Mucosa of gallbladder (tissue), 1 donor: ENCODE measurements around the gene DSTN. TPM values are rescaled to one million over a fixed set of nuclear protein-coding genes. Genes with fewer than 3 reads are reported as not detected.
A peak's percentile ranks its signal among the peaks of the same experiment; 100 is the strongest.

ENCODE experiments used
- DNase-seq: peaks from one replicate; pipeline ENCODE4 v3.0.0-alpha.2; 2020; ENCODE audit warnings: low spot score
- total RNA-seq: library from RNA; stranded (reverse); gene quantifications from one replicate; pipeline ENCODE4 v1.2.1, GENCODE V29; 2021
- donor health status: DM: no; HTN: no; CAD: no.

DSTN gene
- total RNA-seq, 1 donor from 2014 or later, result 738 TPM

DNA sequence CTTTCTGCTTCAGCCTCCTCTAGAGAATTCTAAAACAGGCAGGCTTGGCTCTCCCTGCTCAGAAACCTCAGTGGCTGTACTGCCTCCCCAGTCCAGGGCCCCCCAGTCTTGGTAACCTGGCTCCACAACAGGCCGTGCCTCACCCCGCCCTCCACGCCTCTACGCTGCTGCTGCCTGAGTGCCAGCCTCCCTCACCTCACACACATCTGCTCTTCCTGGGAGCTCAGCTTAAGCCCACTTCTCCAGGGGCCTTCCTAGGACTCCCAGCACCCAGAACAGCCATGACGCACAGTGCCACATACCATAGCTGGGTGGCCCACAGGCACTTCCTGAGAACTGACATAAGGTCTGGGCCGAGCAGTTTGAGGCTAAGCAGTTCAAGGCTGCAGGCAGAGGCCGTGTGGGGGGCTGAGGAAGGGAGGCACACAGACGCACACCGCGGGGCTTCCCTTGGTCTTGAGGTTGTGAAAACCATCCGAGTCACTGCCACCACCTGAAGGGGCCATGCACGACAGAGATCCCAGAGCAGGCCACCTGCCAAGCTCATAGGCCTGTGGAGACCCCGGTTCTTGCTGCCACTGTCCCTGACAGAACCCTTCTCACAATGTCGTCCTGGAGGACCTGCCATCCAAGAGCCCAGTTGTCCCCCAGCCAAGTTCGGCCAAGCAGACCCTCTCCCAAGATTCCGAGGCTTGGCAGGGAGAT is 42.6 kb downstream of the DSTN start:
- peak; percentile 44 for DNase-seq

DNA sequence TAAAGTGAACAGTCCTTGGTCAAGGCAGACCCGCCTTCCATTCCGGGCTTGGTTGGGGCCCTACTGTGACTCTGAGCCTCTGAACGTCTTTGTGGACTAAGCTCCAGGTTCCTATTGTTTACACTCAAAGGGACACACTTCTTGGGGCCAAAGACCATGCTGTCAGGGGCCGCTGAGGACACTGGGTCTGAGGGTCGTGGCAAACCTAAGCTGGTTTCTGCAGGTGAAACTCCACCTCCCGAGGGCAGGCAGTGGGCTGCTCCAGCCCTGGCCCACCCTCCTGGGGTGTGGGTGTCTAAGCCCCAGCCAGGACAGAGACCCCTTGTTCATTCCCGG is 43.1 kb downstream of the DSTN start:
- DNase-seq, result no peak

- no peak for DNase-seq
Observed at GRCh38 chr20:17613328-17614175, 43.7 kb downstream of the DSTN start.

GRCh38 chr20:17614176-17614811 is 44.4 kb downstream of the DSTN start:
- DNase-seq, result peak; percentile 83

DNA sequence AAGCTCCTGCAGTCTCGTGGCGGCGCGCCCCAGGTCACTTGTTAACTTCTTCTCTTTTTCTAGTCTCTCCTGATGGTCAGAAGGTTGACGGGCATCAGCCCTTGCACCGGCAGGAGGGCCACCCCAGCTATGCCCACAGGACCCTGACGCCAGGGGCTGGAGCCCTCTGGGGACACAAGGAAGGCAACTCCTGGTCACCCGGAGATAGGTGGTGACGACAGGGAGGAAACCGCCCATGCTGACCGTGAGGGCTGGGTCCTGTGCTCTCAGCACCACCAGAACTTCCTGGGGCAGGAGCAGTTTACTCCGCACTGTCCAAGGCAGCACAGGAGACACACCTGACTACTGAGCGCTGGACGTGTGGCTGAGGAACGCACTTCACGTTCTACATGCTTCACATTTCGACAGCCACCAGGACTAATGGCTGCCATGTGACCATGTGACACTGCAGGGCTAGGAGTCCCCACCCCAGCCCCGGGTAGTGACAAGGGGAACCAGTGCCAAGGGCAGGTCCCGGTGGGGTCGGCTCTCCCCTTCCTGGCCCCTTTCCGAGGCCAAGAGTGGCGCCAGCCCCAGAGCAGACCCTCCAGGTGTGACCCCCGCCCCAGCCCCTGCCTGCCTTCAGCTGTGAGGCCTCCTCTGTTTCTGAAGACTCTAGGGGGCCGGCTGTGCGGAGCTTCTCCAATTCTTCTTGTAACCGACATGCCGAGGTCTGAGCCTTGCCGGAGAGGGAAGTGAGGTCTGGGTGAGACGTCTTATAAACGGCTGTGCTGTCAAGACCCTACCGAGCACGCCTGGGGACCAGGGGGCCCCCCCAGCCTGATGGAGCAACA is 45.2 kb downstream of the DSTN start:
- DNase-seq, result peak; percentile 21

- DNase-seq, result peak; percentile 13
Observed at GRCh38 chr20:17615645-17616479, 46.0 kb downstream of the DSTN start.

DNA sequence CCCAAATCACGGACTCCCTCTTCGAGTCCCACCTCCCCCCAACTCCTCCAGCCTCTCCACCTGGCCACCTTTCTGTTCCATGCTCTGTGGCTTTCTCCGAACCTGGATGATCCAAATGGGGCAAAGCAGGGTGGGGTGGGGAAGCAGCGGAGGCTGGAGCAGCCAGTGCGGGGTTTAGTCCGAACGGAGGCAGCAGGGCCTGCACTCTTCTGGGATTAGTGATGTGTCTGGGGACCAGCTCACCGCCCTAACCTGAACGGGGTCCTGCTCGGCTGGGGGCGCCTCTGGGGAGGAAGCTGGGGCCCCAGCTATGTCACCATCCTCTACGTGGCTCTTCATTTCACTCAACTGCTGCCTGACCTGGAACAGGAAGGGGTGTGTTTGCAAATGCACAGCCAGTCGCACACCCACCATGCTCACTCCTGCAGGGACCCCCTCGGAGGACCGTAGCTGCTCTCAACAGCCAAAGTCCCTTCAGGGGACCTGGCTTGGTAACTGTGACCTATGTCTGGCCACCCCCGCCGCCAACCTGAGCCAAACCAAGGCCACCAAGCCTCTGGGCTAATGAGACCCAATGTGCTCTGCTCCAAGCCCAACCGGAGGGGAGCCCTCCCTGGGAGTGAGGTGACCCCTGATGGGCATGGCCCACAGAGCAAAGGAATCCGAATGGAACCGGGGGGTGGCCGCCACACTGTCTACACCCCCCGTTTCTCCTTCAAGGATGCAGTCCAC is 46.8 kb downstream of the DSTN start:
- no peak for DNase-seq

DNA sequence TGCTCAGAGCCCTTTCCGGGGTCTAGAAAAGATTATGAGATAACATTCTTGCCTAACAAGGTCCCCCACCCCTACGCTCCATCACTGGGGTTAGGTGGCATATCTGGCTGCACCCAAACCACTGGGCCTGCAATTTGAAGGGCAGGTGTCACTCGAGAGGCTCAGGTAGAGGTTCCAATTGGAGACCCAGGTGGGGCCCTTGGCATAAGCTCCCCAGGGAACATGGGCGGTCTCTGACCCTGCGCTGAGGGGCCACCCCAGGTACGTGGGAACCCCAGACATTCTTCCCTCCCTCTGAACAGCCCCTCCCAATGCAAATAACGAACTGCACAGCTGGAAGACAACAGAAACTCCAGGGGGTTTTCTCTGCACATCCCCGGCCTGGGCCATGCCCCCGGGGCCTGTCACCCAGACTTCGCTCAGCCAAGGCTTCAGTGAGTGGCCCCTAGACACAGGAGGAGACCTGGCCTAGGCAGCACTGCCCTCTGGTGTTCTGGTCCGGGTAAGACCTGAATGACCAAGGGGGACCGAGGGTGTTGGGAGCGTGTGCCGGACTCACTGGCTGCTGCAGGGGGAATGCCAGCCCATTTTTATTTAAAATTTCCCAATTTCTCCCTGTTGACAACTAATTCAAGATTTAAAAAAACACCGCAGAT is 47.5 kb downstream of the DSTN start:
- DNase-seq, result no peak

DNA sequence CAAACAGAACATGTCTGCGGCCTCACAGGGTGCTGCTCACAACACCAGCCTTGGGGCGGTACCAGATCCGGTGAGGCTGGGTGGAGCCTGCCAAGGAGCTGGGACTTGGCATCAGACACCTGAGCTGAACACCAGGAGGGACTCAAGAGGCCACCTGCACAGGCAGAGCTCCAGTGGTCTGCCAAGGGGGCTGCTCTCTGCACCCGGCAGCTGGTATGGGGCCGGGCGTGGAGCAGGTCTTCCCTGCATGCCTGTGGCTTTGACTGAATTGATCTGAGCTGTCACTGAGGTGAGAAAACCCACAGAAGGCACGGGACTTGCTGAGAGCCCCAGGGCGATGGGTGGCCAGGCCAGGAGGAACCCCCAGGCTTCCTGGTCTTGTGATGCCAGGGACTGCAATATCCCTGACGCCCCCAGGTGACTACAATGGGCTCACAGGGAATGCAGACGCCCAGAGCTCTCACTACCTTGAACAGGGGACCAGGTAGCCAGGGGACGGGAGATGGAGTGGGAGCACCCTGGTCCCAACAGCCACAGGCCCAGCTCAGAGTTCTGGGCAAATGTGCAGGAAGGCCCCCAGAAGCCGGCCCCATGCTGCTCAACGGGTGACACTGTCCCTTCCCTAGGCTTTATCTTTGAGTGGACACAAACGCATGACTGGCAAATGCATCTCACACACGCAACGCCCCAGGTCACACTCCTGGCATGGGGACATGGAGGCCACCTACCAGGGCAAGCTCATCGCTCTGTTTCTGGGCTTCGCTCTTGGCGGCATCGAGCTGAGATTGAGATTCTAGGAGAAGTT is 48.2 kb downstream of the DSTN start:
- no peak for DNase-seq

DNA sequence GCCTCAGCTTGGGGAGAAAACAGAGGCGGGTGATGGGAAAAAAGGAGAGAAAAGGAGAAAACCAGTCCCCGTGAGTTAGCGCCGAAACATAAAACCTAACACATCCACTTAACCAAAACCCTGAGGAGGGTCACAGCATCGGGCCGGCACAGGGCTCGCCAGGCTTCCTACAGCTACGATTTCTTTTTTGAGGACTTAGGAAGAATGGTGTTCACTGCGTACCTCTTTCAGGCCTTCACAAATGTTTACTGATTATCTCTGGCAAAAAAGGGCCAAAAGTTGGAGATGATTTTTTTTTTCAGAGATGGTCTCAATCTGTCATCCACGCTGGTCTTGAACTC is 48.8 kb downstream of the DSTN start:
- no peak for DNase-seq

- no peak for DNase-seq
Observed at GRCh38 chr20:17619351-17620093, 49.6 kb downstream of the DSTN start.

DNA sequence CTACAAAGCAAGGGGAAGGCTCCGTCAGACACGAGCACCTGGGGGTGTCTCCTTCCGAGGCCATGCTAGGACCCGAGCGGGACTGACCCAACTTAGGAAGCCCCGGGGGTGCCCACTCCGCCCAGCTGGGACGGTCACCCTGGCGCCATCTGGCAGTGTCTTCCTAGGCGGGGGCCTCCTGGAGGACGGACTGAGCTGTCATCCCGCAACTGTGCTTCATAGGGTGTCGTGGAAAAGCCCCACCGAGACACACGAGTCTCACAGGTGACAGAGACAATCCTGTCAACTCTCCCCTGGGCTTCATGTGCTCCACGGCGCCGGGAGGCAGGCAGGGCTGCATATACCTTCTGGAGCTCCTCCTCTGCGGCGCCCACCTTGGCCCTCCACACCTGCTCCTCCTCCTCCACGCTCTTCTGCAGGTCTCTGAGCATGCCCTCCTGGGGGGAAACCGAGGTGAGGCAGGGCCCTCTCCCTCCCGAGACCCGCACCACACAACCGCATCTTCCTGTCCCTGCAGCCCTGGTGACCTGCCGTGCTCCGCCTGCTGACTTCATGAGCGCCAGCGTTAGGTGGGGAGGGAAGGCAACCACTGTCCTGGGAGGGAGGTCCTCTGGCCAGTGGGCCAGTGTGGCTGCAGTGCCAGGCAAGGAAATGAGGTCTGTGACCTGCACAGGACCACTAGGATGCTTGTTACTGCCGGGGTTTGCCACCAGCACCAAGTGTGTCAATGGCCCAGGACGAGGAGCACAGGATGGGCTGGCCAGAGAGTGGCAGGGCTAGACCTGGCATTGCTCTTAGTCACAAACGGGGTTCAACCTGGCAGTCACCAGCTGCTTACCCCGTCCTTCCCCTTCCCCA is 50.7 kb downstream of the DSTN start:
- no peak for DNase-seq

GRCh38 chr20:17621229-17621968 is 51.5 kb downstream of the DSTN start:
- DNase-seq, result no peak

- DNase-seq, result no peak
Observed at GRCh38 chr20:17622086-17622850, 52.4 kb downstream of the DSTN start.

DNA sequence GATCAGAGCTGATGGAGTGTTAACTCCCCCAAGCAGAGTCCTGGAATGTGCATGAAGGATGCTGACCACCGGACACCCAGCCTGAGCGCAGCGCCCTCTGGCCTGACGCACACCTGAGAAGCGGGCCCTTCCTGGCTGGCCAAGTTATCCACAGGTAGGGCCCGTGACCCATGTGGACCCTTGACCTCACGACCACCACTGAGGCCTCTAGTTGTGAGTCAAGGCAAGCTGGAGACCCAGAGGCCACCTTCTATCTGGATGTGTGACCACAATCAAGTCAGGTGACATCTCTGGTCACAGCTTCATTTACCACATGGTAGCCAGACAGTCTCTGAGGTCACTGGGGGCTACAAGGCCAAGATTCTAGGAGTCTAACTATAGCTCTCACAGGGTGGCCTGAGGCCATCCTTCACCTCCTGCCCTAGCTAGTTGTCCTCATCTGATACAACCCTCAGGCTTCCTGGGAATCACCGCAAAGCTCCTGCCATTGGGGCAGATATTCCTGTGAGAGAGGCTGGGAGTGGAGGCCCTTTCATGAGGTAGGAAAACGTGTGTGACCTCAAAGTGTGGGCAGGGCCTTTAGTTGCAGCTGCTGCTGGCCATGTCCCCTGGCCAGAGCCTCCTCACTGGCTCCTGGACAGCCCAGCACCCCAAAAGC is 53.1 kb downstream of the DSTN start:
- no peak for DNase-seq
